HepG2 (cell line): ENCODE measurements around the gene EBF4. TPM values are rescaled to one million over a fixed set of nuclear protein-coding genes. Genes with fewer than 3 reads are reported as not detected.

ENCODE experiments used
- ATAC-seq: fragments of 200-7000 bp; cut with Tn5 transposase; 3 replicates; pipeline ENCODE4 v1.9.1; 2020; ENCODE audit warnings: mild to moderate bottlenecking, moderate library complexity
- BruUV-seq: library from RNA; stranded (reverse); fragments of 400-500 nt; replicated peaks from 2 replicates; lab custom pipeline; 2021; lab: Mats Ljungman, UMichigan
- CTCF ChIA-PET: fragments of 300-600 bp; formaldehyde crosslinking; extraction: SDS; loops from one replicate; lab custom pipeline; 2021; ENCODE audit warnings: low total read pairs, inconsistent platforms, low intra/inter-chr PET ratio; lab: Yijun Ruan, JAX
- POLR2A ChIA-PET: fragments of 350-600 bp; sonication (Branson Sonifier 250); formaldehyde crosslinking; loops from one replicate; lab custom pipeline; 2020; ENCODE audit warnings: antibody characterized with exemption, inconsistent platforms; lab: Yijun Ruan, JAX
- DNase-seq: peaks from one replicate; pipeline ENCODE4 v3.0.0-alpha.2; 2015; ENCODE audit warnings: low spot score
- FAIRE-seq: peaks from 3 replicates; lab custom pipeline; 2011; peaks lifted over from hg19 to GRCh38; lab: Jason Lieb, UNC
- H2AFZ ChIP-seq: one replicate; pipeline ENCODE4 v1.6.1; 2011; ENCODE audit warnings: low read length, inconsistent platforms
- H3K27ac ChIP-seq: fragments of 300-600 bp; 3 replicates; pipeline ENCODE4 v1.8.0; 2011; ENCODE audit warnings: mixed run types, mild to moderate bottlenecking, mixed read lengths, low read length, inconsistent platforms; ENCODE audit not compliant: insufficient read depth; ENCODE audit errors: extremely low read length
- H3K27me3 ChIP-seq, 2 experiments: fragments of 200-600 bp in 1 of 2; 2 replicates in 1 of 2; 3 replicates in 1 of 2; pipeline versions ENCODE4 v1.6.0 to v1.8.0; 2011; ENCODE audit warnings: low read length in 2 of 2, mild to moderate bottlenecking in 2 of 2, moderate library complexity in 2 of 2, inconsistent platforms in 1 of 2; ENCODE audit not compliant: insufficient read depth in 2 of 2, control insufficient read depth in 1 of 2
- H3K36me3 ChIP-seq, 2 experiments: fragments of 200-600 bp in 1 of 2; replicated peaks in 1 of 2; 2 replicates in 1 of 2; 3 replicates in 1 of 2; pipeline versions ENCODE4 v1.5.1 to v1.8.0; 2011; ENCODE audit warnings: low read length in 2 of 2, inconsistent platforms in 1 of 2; ENCODE audit not compliant: insufficient read depth in 2 of 2, control insufficient read depth in 1 of 2
- H3K4me1 ChIP-seq: 2 replicates; pipeline ENCODE4 v1.5.1; 2012; ENCODE audit warnings: low read length, inconsistent platforms; ENCODE audit not compliant: insufficient read depth
- H3K4me2 ChIP-seq: 2 replicates; pipeline ENCODE4 v1.6.0; 2011; ENCODE audit warnings: low read depth, low read length, inconsistent platforms
- H3K4me3 ChIP-seq, 3 experiments: fragments of 200-600 bp in 1 of 3; sonication (generic), shearing (Covaris generic) in 1 of 3; replicated peaks in 1 of 3; 2 replicates each; pipeline ENCODE4 v1.5.1; 2011 to 2016; ENCODE audit warnings: low read length in 3 of 3, inconsistent platforms in 2 of 3, low read depth in 2 of 3, mild to moderate bottlenecking in 2 of 3, control low read depth in 1 of 3, mixed read lengths in 1 of 3; ENCODE audit not compliant: insufficient read depth in 1 of 3
- H3K79me2 ChIP-seq: one replicate; pipeline ENCODE4 v1.6.1; 2011; ENCODE audit warnings: low read length, inconsistent platforms; ENCODE audit not compliant: insufficient read depth
- H3K9ac ChIP-seq: 2 replicates; pipeline ENCODE4 v1.6.0; 2011; ENCODE audit warnings: mild to moderate bottlenecking, low read depth, low read length, inconsistent platforms; ENCODE audit not compliant: insufficient read depth
- H3K9me3 ChIP-seq: 2 replicates; pipeline ENCODE4 v1.5.1; 2012; ENCODE audit warnings: mild to moderate bottlenecking, low read length
- H4K20me1 ChIP-seq: 2 replicates; pipeline ENCODE4 v1.6.0; 2011; ENCODE audit warnings: inconsistent platforms, mild to moderate bottlenecking, low read length, moderate library complexity; ENCODE audit not compliant: insufficient read depth
- ATF6 ChIP-seq: sonication (generic); formaldehyde crosslinking; conservative IDR thresholded peaks from 2 replicates; pipeline ENCODE4 v1.4.0; 2020; ENCODE audit warnings: missing genetic modification reagents
- ELK4 ChIP-seq: sonication (generic); formaldehyde crosslinking; IDR thresholded peaks from 2 replicates; pipeline ENCODE4 v1.9.0; 2021; ENCODE audit warnings: missing genetic modification reagents, borderline replicate concordance
- GATAD2A ChIP-seq: IDR thresholded peaks from 2 replicates; pipeline ENCODE4 v1.6.1; 2016
- KLF13 ChIP-seq: sonication (generic); formaldehyde crosslinking; IDR thresholded peaks from 2 replicates; pipeline ENCODE4 v1.4.0; 2020; ENCODE audit warnings: mild to moderate bottlenecking, missing genetic modification reagents
- NFATC3 ChIP-seq: sonication (generic); formaldehyde crosslinking; IDR thresholded peaks from 2 replicates; pipeline ENCODE4 v1.5.1; 2020; ENCODE audit warnings: mild to moderate bottlenecking, missing genetic modification reagents
- NFE2L1 ChIP-seq: sonication (generic); formaldehyde crosslinking; IDR thresholded peaks from 2 replicates; pipeline ENCODE4 v1.4.0; 2020; ENCODE audit warnings: missing genetic modification reagents, mild to moderate bottlenecking, borderline replicate concordance
- PLRG1 ChIP-seq: fragments of 450-650 bp; conservative IDR thresholded peaks from 2 replicates; pipeline ENCODE4 v1.6.1; 2016
- RAD51 ChIP-seq: fragments of 450-650 bp; IDR thresholded peaks from 2 replicates; pipeline ENCODE4 v1.6.1; 2016; ENCODE audit warnings: borderline replicate concordance
- TFE3 ChIP-seq: IDR thresholded peaks from 2 replicates; pipeline ENCODE4 v1.6.1; 2016
- ZNF256 ChIP-seq: sonication (generic); formaldehyde crosslinking; conservative IDR thresholded peaks from 2 replicates; pipeline ENCODE4 v1.4.0; 2020; ENCODE audit warnings: missing genetic modification reagents
- ZNF512 ChIP-seq: sonication (generic); formaldehyde crosslinking; IDR thresholded peaks from 2 replicates; pipeline ENCODE4 v1.4.0; 2020; ENCODE audit warnings: mild to moderate bottlenecking, missing genetic modification reagents
- ZNF713 ChIP-seq: sonication (generic); formaldehyde crosslinking; IDR thresholded peaks from 2 replicates; pipeline ENCODE4 v1.4.0; 2020; ENCODE audit warnings: mild to moderate bottlenecking, missing genetic modification reagents
- ZNF746 ChIP-seq: sonication (generic); formaldehyde crosslinking; IDR thresholded peaks from 2 replicates; pipeline ENCODE4 v1.8.0; 2022; ENCODE audit warnings: mild to moderate bottlenecking, missing genetic modification reagents
- WGBS: methylation state at CpG from one replicate; pipeline ENCODE4 v1.1.6; 2017; ENCODE audit warnings: low lambda C conversion rate; 5-methylcytosine and 5-hydroxymethylcytosine counted together
- in situ Hi-C: cut with HindIII; loops from 2 replicates; pipeline ENCODE4 v1.10.0; 2017; ENCODE audit warnings: low pct_unique_long_range_greater_than_20kb; ENCODE audit not compliant: extremely low pct_ligation_motif_present
- intact Hi-C: fragments of 100-400 bp; cut with micrococcal nuclease; formaldehyde crosslinking; loops from one replicate; pipeline ENCODE4 v1.10.0; 2022; ENCODE audit not compliant: unreplicated experiment
- polyA plus RNA-seq, 8 experiments: library from polyadenylated mRNA; depleted of rRNA in 3 of 8; stranded (reverse) in 7 of 8; unstranded in 1 of 8; fragments of >200 nt; fragmentation: Illumina TruSeq in 4 of 8; extraction: Trizol in 4 of 8; gene quantifications; 2 replicates each; pipeline versions ENCODE4 v1.2.1 to v1.2.3, GENCODE V29; 2011 to 2016; ENCODE audit warnings: low read depth in 4 of 8, missing spikeins in 1 of 8, mixed read lengths in 1 of 8; ENCODE audit not compliant: insufficient read depth in 1 of 8
- total RNA-seq, 5 experiments: library from RNA; depleted of rRNA; stranded (reverse); fragments of >200 nt; fragmentation: Illumina TruSeq; extraction: Trizol; gene quantifications; 2 replicates each; pipeline ENCODE4 v1.2.3, GENCODE V29; 2016; ENCODE audit warnings: low read depth in 1 of 5

EBF4 gene
- total and polyA plus RNA-seq, 2 of the 13 experiments (the other 11 are each of a cell fraction or from before 2014, with no cell fraction given), result 0.84 to 2.2 TPM

- Histone ChIP-seq H3K27ac (no peak overlapping the region), H3K9ac (no peak overlapping the region), H3K27me3 (peaks cover 21 to 84% of the 10 kb centered on the region in 2 experiments), H3K4me1 (peaks cover 10% of the 10 kb centered on the region), H3K9me3 (no peaks in the 10 kb centered on the region), H3K79me2 (no peaks in the 10 kb centered on the region), H3K4me3 (no peak overlapping the region), H3K36me3 (no peaks in the 10 kb centered on the region), H4K20me1 (no peaks in the 10 kb centered on the region), H3K4me2 (no peak overlapping the region), H2AFZ (no peak overlapping the region)
- no TSS peak for BruUV-seq
- in situ Hi-C loops (loop anchor here (5.0 to 10.0 kb wide), 2 partner anchors 87 to 104 kb away; partner anchors contain the start of genes PCED1A and VPS16), intact Hi-C loops (no loop called here)
- ChIA-PET POLR2A (no interaction called here), CTCF (no interaction called here)
- DNase-seq, result no peak
- no peak for ATAC-seq
- 38% methylated on average over 5 of the region's 5 CpGs for WGBS
- TF ChIP-seq RAD51 (no peak), NFATC3 (CRISPR knock-in tag) (no peak), PLRG1 (no peak), ATF6 (CRISPR knock-in tag) (no peak), GATAD2A (no peak)
- FAIRE-seq, result no peak
Measured at GRCh38 chr20:2757969-2758368, 65.4 kb downstream of the EBF4 start.

GRCh38 chr20:2759143-2759542 is 66.6 kb downstream of the EBF4 start:
- H3K4me1 ChIP-seq, result no peaks in the 10 kb centered on the region
- no peak overlapping the region for H3K27ac ChIP-seq
- ATAC-seq (no peak; the same call in 2 of the 3 replicates), DNase-seq (no peak), FAIRE-seq (no peak)
- H3K4me2 ChIP-seq, result no peak overlapping the region
- ChIA-PET POLR2A (no interaction called here), CTCF (no interaction called here)
- intact Hi-C loops (no loop called here), in situ Hi-C loops (loop anchor here (5.0 to 10.0 kb wide), 2 partner anchors 86 to 103 kb away; partner anchors contain the start of genes PCED1A and VPS16)
- H4K20me1 ChIP-seq, result no peaks in the 10 kb centered on the region
- peaks cover 18 to 82% of the 10 kb centered on the region in 2 experiments for H3K27me3 ChIP-seq
- no peaks in the 10 kb centered on the region for H3K79me2 ChIP-seq
- H3K9ac ChIP-seq, result no peak overlapping the region
- BruUV-seq, result no TSS peak
- no peak overlapping the region for H3K4me3 ChIP-seq
- 20% methylated on average over 10 of the region's 10 CpGs for WGBS
- H3K36me3 ChIP-seq, result no peaks in the 10 kb centered on the region
- no peak overlapping the region for H2AFZ ChIP-seq
- no peaks in the 10 kb centered on the region for H3K9me3 ChIP-seq
- TF ChIP-seq ZNF746 (CRISPR knock-in tag), result no peak
- TF ChIP-seq KLF13 (CRISPR knock-in tag), result no peak
- TF ChIP-seq ELK4 (CRISPR knock-in tag), result no peak
- no peak for TF ChIP-seq NFE2L1
- TF ChIP-seq ZNF256 (CRISPR knock-in tag), result no peak
- no peak for TF ChIP-seq ZNF713 (CRISPR knock-in tag)
- TF ChIP-seq TFE3 (CRISPR knock-in tag), result no peak
- TF ChIP-seq ZNF512 (CRISPR knock-in tag), result no peak
